H1 (cell line): ENCODE measurements around the gene INSYN1. TPM values are rescaled to one million over a fixed set of nuclear protein-coding genes. Genes with fewer than 3 reads are reported as not detected.

ENCODE experiments used
- CTCF ChIA-PET: fragments of 300-600 bp; sonication (Branson Sonifier 250); formaldehyde crosslinking; loops from one replicate; lab custom pipeline; 2021; ENCODE audit not compliant: partially characterized antibody; lab: Charles Lee
- POLR2A ChIA-PET: fragments of 300-600 bp; sonication (Branson Sonifier 250); formaldehyde crosslinking; loops from one replicate; lab custom pipeline; 2021; ENCODE audit warnings: inconsistent platforms; ENCODE audit not compliant: partially characterized antibody; lab: Charles Lee
- DNase-seq, 2 experiments: peaks; one replicate each; pipeline versions ENCODE4 v3.0.0 to v3.0.0-alpha.2; 2010 to 2022; ENCODE audit warnings: low spot score in 2 of 2, low read depth in 1 of 2, mixed read lengths in 1 of 2
- FAIRE-seq: peaks from 2 replicates; lab custom pipeline; 2011; peaks lifted over from hg19 to GRCh38; lab: Jason Lieb, UNC
- H2AFZ ChIP-seq: 2 replicates; pipeline ENCODE4 v1.8.1; 2012; ENCODE audit warnings: low read length, inconsistent platforms
- H2AK5ac ChIP-seq: 2 replicates; pipeline ENCODE4 v1.6.1; 2013; ENCODE audit warnings: low read depth, low read length
- H2BK120ac ChIP-seq: replicated peaks from 2 replicates; pipeline ENCODE3; 2013; ENCODE audit warnings: low read depth, low read length, inconsistent platforms
- H2BK12ac ChIP-seq: 2 replicates; pipeline ENCODE4 v1.6.1; 2013; ENCODE audit warnings: low read depth, low read length
- H2BK15ac ChIP-seq: 2 replicates; pipeline ENCODE4 v1.6.1; 2013; ENCODE audit warnings: low read length
- H2BK20ac ChIP-seq: 2 replicates; pipeline ENCODE4 v1.6.1; 2013; ENCODE audit warnings: low read length
- H2BK5ac ChIP-seq: 2 replicates; pipeline ENCODE4 v1.6.1; 2013; ENCODE audit warnings: low read depth, low read length
- H3K14ac ChIP-seq: 2 replicates; pipeline ENCODE4 v1.6.1; 2013; ENCODE audit warnings: inconsistent platforms; ENCODE audit not compliant: insufficient read length
- H3K18ac ChIP-seq: 2 replicates; pipeline ENCODE4 v1.6.1; 2013; ENCODE audit warnings: low read length; ENCODE audit errors: extremely low read depth
- H3K23ac ChIP-seq: 2 replicates; pipeline ENCODE4 v1.6.1; 2013; ENCODE audit warnings: inconsistent platforms; ENCODE audit not compliant: insufficient read length
- H3K23me2 ChIP-seq: 2 replicates; pipeline ENCODE4 v1.6.1; 2013; ENCODE audit warnings: low read depth, low read length
- H3K27ac ChIP-seq: 2 replicates; pipeline ENCODE4 v1.6.1; 2011; ENCODE audit warnings: low read depth, low read length, inconsistent platforms
- H3K27me3 ChIP-seq, 4 experiments: replicated peaks in 1 of 4; 1 replicate in 1 of 4; 2 replicates in 3 of 4; pipeline versions ENCODE4 v1.6.1 to v1.8.1; 2011 to 2013; ENCODE audit warnings: low read length in 3 of 4, mild to moderate bottlenecking in 3 of 4, inconsistent platforms in 2 of 4, mixed read lengths in 2 of 4, moderate library complexity in 1 of 4; ENCODE audit not compliant: control insufficient read depth in 3 of 4, insufficient read depth in 3 of 4; ENCODE audit errors: extremely low read depth in 1 of 4
- H3K36me3 ChIP-seq, 4 experiments: 2 replicates each; pipeline versions ENCODE4 v1.6.1 to v1.8.1; 2011 to 2013; ENCODE audit warnings: mild to moderate bottlenecking in 4 of 4, low read length in 3 of 4, moderate library complexity in 2 of 4, control low read depth in 1 of 4, inconsistent platforms in 1 of 4; ENCODE audit not compliant: insufficient read depth in 4 of 4, control insufficient read depth in 2 of 4
- H3K4ac ChIP-seq: replicated peaks from 2 replicates; pipeline ENCODE3; 2013; ENCODE audit warnings: low read length, low read depth, mixed read lengths, inconsistent platforms; ENCODE audit not compliant: insufficient read length
- H3K4me1 ChIP-seq, 4 experiments: replicated peaks in 1 of 4; 1 replicate in 1 of 4; 2 replicates in 3 of 4; pipeline versions ENCODE4 v1.6.1 to v1.8.1; 2011 to 2013; ENCODE audit warnings: low read length in 3 of 4, inconsistent platforms in 2 of 4, mixed read lengths in 1 of 4; ENCODE audit not compliant: insufficient read depth in 4 of 4, control insufficient read depth in 3 of 4
- H3K4me2 ChIP-seq, 2 experiments: 2 replicates each; pipeline versions ENCODE4 v1.6.1 to v1.8.1; 2011 to 2013; ENCODE audit warnings: low read depth in 2 of 2, low read length in 2 of 2, control low read depth in 1 of 2, inconsistent platforms in 1 of 2, mild to moderate bottlenecking in 1 of 2; ENCODE audit not compliant: insufficient read depth in 1 of 2
- H3K4me3 ChIP-seq, 4 experiments: fragments of 200-600, 300-600 bp in 1 of 4; sonication (generic), shearing (Covaris generic), sonication (Bioruptor Twin) in 1 of 4; 2 replicates each; pipeline versions ENCODE4 v1.5.1 to v1.8.1; 2011 to 2016; ENCODE audit warnings: low read length in 4 of 4, low read depth in 3 of 4, control low read depth in 2 of 4, inconsistent platforms in 2 of 4, mild to moderate bottlenecking in 2 of 4, mixed read lengths in 1 of 4, moderate library complexity in 1 of 4; ENCODE audit not compliant: insufficient read depth in 2 of 4; ENCODE audit errors: extremely low read depth in 1 of 4
- H3K56ac ChIP-seq: replicated peaks from 2 replicates; pipeline ENCODE3; 2013; ENCODE audit warnings: low read depth, mild to moderate bottlenecking, mixed read lengths, low read length, inconsistent platforms; ENCODE audit not compliant: insufficient read length
- H3K79me1 ChIP-seq: 2 replicates; pipeline ENCODE4 v1.6.1; 2013; ENCODE audit warnings: low read depth, low read length, control low read depth
- H3K79me2 ChIP-seq, 2 experiments: 2 replicates each; pipeline versions ENCODE4 v1.6.1 to v1.8.1; 2012 to 2013; ENCODE audit warnings: low read length in 2 of 2, mild to moderate bottlenecking in 2 of 2, inconsistent platforms in 1 of 2; ENCODE audit not compliant: insufficient read depth in 2 of 2, control insufficient read depth in 1 of 2
- H3K9ac ChIP-seq, 4 experiments: replicated peaks in 1 of 4; 1 replicate in 1 of 4; 2 replicates in 3 of 4; pipeline versions ENCODE4 v1.6.1 to v1.8.1; 2011 to 2013; ENCODE audit warnings: low read depth in 3 of 4, low read length in 3 of 4, control low read depth in 2 of 4, mild to moderate bottlenecking in 2 of 4, moderate library complexity in 2 of 4, inconsistent platforms in 1 of 4; ENCODE audit errors: extremely low read depth in 1 of 4
- H3K9me3 ChIP-seq, 2 experiments: 2 replicates each; pipeline versions ENCODE4 v1.6.1 to v1.8.1; 2012 to 2013; ENCODE audit warnings: mild to moderate bottlenecking in 2 of 2, moderate library complexity in 2 of 2, control low read depth in 1 of 2, inconsistent platforms in 1 of 2, low read depth in 1 of 2, low read length in 1 of 2, mixed read lengths in 1 of 2; ENCODE audit not compliant: insufficient read depth in 2 of 2
- H4K20me1 ChIP-seq, 2 experiments: replicated peaks in 1 of 2; 2 replicates each; pipeline versions ENCODE3 to v1.8.1; 2011 to 2013; ENCODE audit warnings: inconsistent platforms in 2 of 2, low read length in 2 of 2, mild to moderate bottlenecking in 1 of 2; ENCODE audit not compliant: insufficient read depth in 2 of 2, control insufficient read depth in 1 of 2
- H4K5ac ChIP-seq: 2 replicates; pipeline ENCODE4 v1.6.1; 2013; ENCODE audit warnings: low read length, low read depth, mixed read lengths, inconsistent platforms; ENCODE audit not compliant: insufficient read length
- H4K8ac ChIP-seq: 2 replicates; pipeline ENCODE4 v1.8.0; 2013; ENCODE audit warnings: mild to moderate bottlenecking, moderate library complexity, low read length, inconsistent platforms; ENCODE audit not compliant: insufficient read depth; ENCODE audit errors: extremely low read depth
- H4K91ac ChIP-seq: replicated peaks from 2 replicates; pipeline ENCODE3; 2013; ENCODE audit warnings: low read length, mixed read lengths, inconsistent platforms; ENCODE audit not compliant: insufficient read length
- HDAC2 ChIP-seq, 2 experiments: fragments of 300-600 bp in 1 of 2; sonication (generic) in 1 of 2; IDR thresholded peaks; 2 replicates each; pipeline ENCODE4 v1.6.1; 2011 to 2012; ENCODE audit warnings: low read depth in 2 of 2, low read length in 2 of 2, mild to moderate bottlenecking in 2 of 2, moderate library complexity in 2 of 2, borderline replicate concordance in 1 of 2, inconsistent platforms in 1 of 2
- JUN ChIP-seq: IDR thresholded peaks from 2 replicates; pipeline ENCODE4 v1.6.1; 2011; ENCODE audit warnings: low read depth, mild to moderate bottlenecking, improper control_type of control experiment, low read length
- KDM1A ChIP-seq: fragments of 200-600, 300-600 bp; sonication (generic); IDR thresholded peaks from 2 replicates; pipeline ENCODE4 v1.7.1; 2016; ENCODE audit warnings: mild to moderate bottlenecking, low read length, borderline replicate concordance
- PHF8 ChIP-seq: fragments of 200-600 bp; sonication (generic); conservative IDR thresholded peaks from 2 replicates; pipeline ENCODE4 v1.7.1; 2012; ENCODE audit warnings: low read depth, mild to moderate bottlenecking, inconsistent platforms, low read length, moderate library complexity
- POLR2AphosphoS5 ChIP-seq: IDR thresholded peaks from 2 replicates; pipeline ENCODE4 v1.6.1; 2011; ENCODE audit warnings: low read depth, low read length
- RFX5 ChIP-seq: IDR thresholded peaks from 2 replicates; pipeline ENCODE4 v1.6.1; 2011; ENCODE audit warnings: low read depth, low read length, improper control_type of control experiment, borderline replicate concordance
- SAP30 ChIP-seq: fragments of 300-600 bp; sonication (generic); IDR thresholded peaks from 2 replicates; pipeline ENCODE4 v1.7.1; 2012; ENCODE audit warnings: low read length, moderate library complexity, mild to moderate bottlenecking, inconsistent platforms; ENCODE audit not compliant: insufficient read depth, insufficient replicate concordance
- SIRT6 ChIP-seq: IDR thresholded peaks from one replicate; pipeline ENCODE4 v1.7.1; 2012; ENCODE audit warnings: low read length, inconsistent platforms
- TBP ChIP-seq: IDR thresholded peaks from 2 replicates; pipeline ENCODE4 v1.6.1; 2011; ENCODE audit warnings: low read depth, low read length, improper control_type of control experiment
- YY1 ChIP-seq: IDR thresholded peaks from 2 replicates; pipeline ENCODE4 v1.6.1; 2011; ENCODE audit warnings: low read depth, mild to moderate bottlenecking, low read length
- WGBS, 2 experiments: shearing (Covaris generic) in 1 of 2; methylation state at CpG; one replicate each; pipeline versions ENCODE4 v1.1.6 to v1.1.7; 2013 to 2015; ENCODE audit warnings: low lambda C conversion rate in 2 of 2, mixed read lengths in 2 of 2, inconsistent platforms in 1 of 2, low coverage in 1 of 2, missing lambda C conversion rate in 1 of 2; ENCODE audit not compliant: insufficient replicate concordance in 2 of 2, insufficient coverage in 1 of 2, insufficient read length in 1 of 2; ENCODE audit errors: extremely low coverage in 1 of 2, missing lambda C conversion rate in 1 of 2; 5-methylcytosine and 5-hydroxymethylcytosine counted together
- polyA plus RNA-seq, 7 experiments: library from polyadenylated mRNA; depleted of rRNA in 3 of 7; stranded (reverse) in 5 of 7; unstranded in 2 of 7; fragments of >200 nt in 5 of 7; fragments of 200-250 nt in 2 of 7; gene quantifications; 1 replicate in 5 of 7; 2 replicates in 1 of 7; 4 replicates in 1 of 7; pipeline versions ENCODE4 v1.2.1 to v1.2.3, GENCODE V29; 2011 to 2013; ENCODE audit warnings: missing spikeins in 2 of 7, mixed read lengths in 2 of 7
- total RNA-seq: library from RNA; stranded (reverse); fragmentation: NEBNext Ultra II Directional; extraction: Animal tissue kit (Norgen Biotek cat#: 25700); gene quantifications from 2 replicates; pipeline ENCODE4 v1.2.1, GENCODE V29; 2021
- TF ChIP-seq, protein P1 (sequence below): IDR thresholded peaks from 2 replicates; pipeline ENCODE4 v1.6.1; 2012; ENCODE audit warnings: inconsistent platforms
- TF ChIP-seq, protein P2 (sequence below): IDR thresholded peaks from 2 replicates; pipeline ENCODE4 v1.6.1; 2012; ENCODE audit warnings: low read length, inconsistent platforms

INSYN1 gene
- total and polyA plus RNA-seq, 2 of the 8 experiments (the other 6 are each of a cell fraction or from before 2014, with no cell fraction given), result 7.2 to 10.2 TPM

DNA sequence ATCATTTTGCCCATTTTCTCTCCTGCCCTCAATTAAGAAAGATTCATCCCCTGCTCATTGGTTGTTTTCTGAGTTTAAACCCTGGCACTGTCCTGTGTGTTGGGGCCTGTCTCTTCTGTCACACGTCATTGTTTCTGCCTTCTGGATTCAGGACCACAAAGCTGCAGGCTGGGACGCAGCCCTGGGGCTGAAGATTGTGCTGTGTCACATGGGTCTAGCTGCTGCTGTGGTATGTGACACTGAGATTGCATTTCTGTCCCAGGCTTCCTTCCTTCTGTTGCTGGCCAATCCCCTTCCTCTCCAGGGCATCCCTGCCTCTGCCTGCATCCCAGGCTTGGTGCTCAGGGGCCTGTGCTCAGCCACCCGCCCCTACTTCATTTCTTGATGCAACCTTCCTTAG is 28.9 kb downstream of the INSYN1 start:
- H4K20me1 ChIP-seq, result no peaks in the 10 kb centered on the region
- no peak for DNase-seq
- 98% methylated on average over 3 of the region's 3 CpGs; no CpG with 5 or more reads in 1 of the 2 experiments for WGBS, 2 experiments
- H3K36me3 ChIP-seq, result no peaks in the 10 kb centered on the region
- no peak overlapping the region for H3K4me2 ChIP-seq
- H3K14ac ChIP-seq, result no peak overlapping the region
- no peak overlapping the region for H3K56ac ChIP-seq
- no peak overlapping the region for H3K27ac ChIP-seq
- no peak overlapping the region for H2BK120ac ChIP-seq
- H2BK12ac ChIP-seq, result no peak overlapping the region
- no peak overlapping the region for H3K4me3 ChIP-seq
- ChIA-PET CTCF (interaction anchor here (0.6 to 6.0 kb wide), 4 partner anchors 12 to 591 kb away, joined by 3 to 29 read pairs (median 4); no protein-coding TSS in a partner anchor), POLR2A (no interaction called here)
- H3K23me2 ChIP-seq, result no peaks in the 10 kb centered on the region
- no peak overlapping the region for H2BK20ac ChIP-seq
- no peak overlapping the region for H3K4ac ChIP-seq
- no peak overlapping the region for H4K5ac ChIP-seq
- H3K79me1 ChIP-seq, result no peaks in the 10 kb centered on the region
- H3K23ac ChIP-seq, result peak overlapping the region; percentile 1
- H2BK15ac ChIP-seq, result no peak overlapping the region
- no peak overlapping the region for H4K91ac ChIP-seq
- H2AFZ ChIP-seq, result no peak overlapping the region
- H3K18ac ChIP-seq, result no peak overlapping the region
- H3K4me1 ChIP-seq, result peaks cover 0 to 4% (median 0%) of the 10 kb centered on the region in 4 experiments; a peak in 2 of 7 replicates
- no peak overlapping the region for H2AK5ac ChIP-seq
- no peak overlapping the region for H3K9ac ChIP-seq
- no peak for FAIRE-seq
- no peak overlapping the region for H2BK5ac ChIP-seq
- H3K9me3 ChIP-seq, result no peaks in the 10 kb centered on the region
- H4K8ac ChIP-seq, result no peak overlapping the region
- no peaks in the 10 kb centered on the region for H3K27me3 ChIP-seq
- no peaks in the 10 kb centered on the region for H3K79me2 ChIP-seq
- TF ChIP-seq HDAC2 (IDR thresholded peaks at IDR 0.05; ENCODE audit: borderline replicate concordance in 1 of 2, low read depth in 2 of 2, low read length in 2 of 2), result no peak
- no peak for TF ChIP-seq PHF8
- no peak for TF ChIP-seq SIRT6
- TF ChIP-seq KDM1A, result no peak
- TF ChIP-seq, protein P1, sequence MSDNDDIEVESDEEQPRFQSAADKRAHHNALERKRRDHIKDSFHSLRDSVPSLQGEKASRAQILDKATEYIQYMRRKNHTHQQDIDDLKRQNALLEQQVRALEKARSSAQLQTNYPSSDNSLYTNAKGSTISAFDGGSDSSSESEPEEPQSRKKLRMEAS, result no peak
- TF ChIP-seq YY1, result no peak
- TF ChIP-seq RFX5, result no peak
- no peak for TF ChIP-seq TBP
- TF ChIP-seq, protein P2, sequence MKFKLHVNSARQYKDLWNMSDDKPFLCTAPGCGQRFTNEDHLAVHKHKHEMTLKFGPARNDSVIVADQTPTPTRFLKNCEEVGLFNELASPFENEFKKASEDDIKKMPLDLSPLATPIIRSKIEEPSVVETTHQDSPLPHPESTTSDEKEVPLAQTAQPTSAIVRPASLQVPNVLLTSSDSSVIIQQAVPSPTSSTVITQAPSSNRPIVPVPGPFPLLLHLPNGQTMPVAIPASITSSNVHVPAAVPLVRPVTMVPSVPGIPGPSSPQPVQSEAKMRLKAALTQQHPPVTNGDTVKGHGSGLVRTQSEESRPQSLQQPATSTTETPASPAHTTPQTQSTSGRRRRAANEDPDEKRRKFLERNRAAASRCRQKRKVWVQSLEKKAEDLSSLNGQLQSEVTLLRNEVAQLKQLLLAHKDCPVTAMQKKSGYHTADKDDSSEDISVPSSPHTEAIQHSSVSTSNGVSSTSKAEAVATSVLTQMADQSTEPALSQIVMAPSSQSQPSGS, result no peak
- no peak for TF ChIP-seq POLR2AphosphoS5
- no peak for TF ChIP-seq JUN
- no peak for TF ChIP-seq SAP30
